Measurements from ENCODE around the gene KLF13. TPM values are rescaled to one million over a fixed set of nuclear protein-coding genes. Genes with fewer than 3 reads are reported as not detected.

KLF13 gene
- total RNA-seq, 2 experiments from 2014 or later: 112 to 120 TPM

- CTCF ChIA-PET: interaction anchor here (2.3 kb wide), 1 partner anchor 41 kb away, joined by 16 read pairs; no protein-coding TSS in a partner anchor
Measured at GRCh38 chr15:31393444-31394091, 66.9 kb downstream of the KLF13 start.

DNA sequence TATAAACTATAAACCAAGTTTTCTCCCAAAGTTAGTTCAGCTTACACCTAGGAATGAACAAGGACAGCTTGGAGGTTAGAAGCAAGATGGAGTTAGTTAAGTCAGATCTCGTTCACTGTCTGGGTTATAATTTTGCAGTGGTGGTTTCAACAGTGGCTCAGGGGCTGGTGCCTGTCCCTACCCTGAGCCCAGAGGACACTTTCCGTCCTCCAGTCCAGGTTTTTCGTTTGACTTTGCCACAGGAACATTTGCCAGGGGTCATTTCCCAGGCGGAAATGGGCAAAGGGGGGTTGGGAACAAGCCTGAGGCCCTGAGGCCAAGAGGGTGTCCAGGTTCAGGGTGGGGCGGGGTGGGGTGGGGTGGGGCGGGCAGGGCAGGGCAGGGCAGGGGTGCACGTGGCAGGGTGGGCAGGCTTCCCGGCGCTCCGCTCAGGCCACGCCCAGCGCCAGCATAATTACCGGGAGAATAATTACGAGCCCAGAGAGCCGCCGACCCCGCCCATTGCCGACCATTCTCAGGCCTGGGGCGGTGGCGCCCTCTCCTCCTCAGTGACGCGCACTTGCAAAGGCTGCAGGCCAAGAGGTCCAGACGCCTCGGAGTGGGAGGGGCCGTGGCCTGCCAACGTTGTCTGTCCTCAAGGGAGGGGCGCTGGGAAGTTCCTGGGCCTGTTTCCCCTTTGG, 70.4 kb downstream of the KLF13 start:
- CTCF ChIA-PET: interaction anchor here (2.4 kb wide), 1 partner anchor 38 kb away, joined by 12 read pairs; no protein-coding TSS in a partner anchor
- POLR2A ChIA-PET: no interaction called here

More at GRCh38 chr15:31393444-31394091, 66.9 kb downstream of the KLF13 start:
- POLR2A ChIA-PET: no interaction called here

DNA sequence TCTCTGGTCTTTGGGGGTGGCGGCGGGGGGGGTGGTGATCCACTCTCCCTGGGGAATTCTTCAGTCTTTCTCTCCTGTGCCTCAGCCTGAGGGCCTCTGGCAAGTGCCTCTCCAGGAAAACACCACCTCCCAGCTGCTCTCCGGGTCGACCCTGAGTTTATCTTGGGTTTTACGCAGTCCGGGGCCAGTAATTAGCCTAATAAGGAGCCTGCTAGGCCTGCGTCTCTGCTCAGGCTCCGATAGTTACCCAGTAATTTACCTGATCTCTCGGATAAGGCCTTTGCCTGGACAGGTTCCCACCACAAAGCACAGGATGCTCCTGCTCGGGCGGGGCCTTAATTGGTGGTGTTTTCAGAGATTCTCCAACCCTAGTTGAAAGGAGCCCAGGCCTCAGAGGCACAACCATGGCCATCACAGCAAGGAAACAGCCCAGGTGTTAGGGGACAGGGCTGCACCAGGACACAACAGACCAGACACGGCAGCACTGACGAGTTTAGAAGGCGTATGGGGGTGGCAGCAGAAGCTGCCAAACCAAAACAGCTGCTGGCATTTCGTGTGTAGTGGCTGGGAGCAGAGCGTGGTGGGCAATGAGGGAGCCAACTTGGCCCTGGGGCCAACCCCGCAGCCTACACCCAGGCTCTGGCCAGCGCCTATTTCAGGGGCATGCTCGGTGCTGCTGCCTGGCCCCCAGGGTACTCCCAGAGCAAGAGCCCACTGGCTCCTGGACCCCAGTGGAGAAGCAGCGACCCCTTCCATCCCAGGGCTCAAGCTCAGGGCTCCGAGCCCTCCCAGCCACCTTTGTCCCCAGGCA, 71.4 kb downstream of the KLF13 start:
- POLR2A ChIA-PET: no interaction called here
- CTCF ChIA-PET: interaction anchor here (1.2 to 2.4 kb wide), 2 partner anchors 32 to 37 kb away, joined by 4 to 12 read pairs; no protein-coding TSS in a partner anchor

DNA sequence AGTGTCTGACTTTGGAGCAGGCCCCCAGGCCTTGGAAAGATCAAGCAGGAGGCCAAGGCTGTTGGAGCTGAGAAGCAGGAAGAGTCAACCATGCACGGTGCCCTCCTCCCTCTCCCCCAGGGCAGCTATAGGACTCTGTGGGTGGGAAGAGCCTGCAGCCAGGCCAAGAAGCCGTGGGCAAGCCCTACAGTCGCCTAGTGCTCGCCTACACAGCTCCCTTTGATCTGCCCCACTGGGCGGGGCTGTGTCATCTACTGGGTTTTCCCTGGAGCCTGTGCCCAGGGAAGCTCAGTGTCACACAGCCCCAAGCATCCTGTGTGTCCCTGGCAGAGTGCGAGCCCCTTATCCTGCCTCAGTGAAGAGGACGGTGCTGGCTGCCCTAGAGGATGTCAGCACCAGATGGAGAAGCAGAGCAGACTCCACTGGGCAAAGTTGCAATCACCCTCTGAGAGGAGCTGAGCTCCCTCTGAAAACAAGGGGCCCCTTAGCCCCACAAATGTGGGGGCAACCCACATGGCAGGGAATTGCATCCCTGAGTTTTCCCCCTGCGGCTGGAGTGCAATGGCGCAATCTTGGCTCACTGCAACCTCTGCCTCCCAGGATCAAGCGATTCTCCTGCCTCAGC, 72.2 kb downstream of the KLF13 start:
- POLR2A ChIA-PET: no interaction called here
- CTCF ChIA-PET: interaction anchor here (1.2 to 2.4 kb wide), 2 partner anchors 33 to 36 kb away, joined by 4 to 12 read pairs; no protein-coding TSS in a partner anchor

- ChIA-PET POLR2A (no interaction called here), CTCF (interaction anchor here (2.4 kb wide), 1 partner anchor 35 kb away, joined by 12 read pairs; no protein-coding TSS in a partner anchor)
Measured at GRCh38 chr15:31399544-31400171, 73.0 kb downstream of the KLF13 start.

- POLR2A ChIA-PET: no interaction called here
Measured at GRCh38 chr15:31400222-31400927, 73.7 kb downstream of the KLF13 start.

GRCh38 chr15:31401282-31401681, 74.6 kb downstream of the KLF13 start:
- CTCF ChIA-PET: no interaction called here
- POLR2A ChIA-PET: no interaction called here

More at GRCh38 chr15:31400222-31400927, 73.7 kb downstream of the KLF13 start:
- CTCF ChIA-PET: interaction anchor here (0.7 kb wide), 1 partner anchor 59 kb away, joined by 4 read pairs; no protein-coding TSS in a partner anchor

- ChIA-PET CTCF (no interaction called here), POLR2A (no interaction called here)
Measured at GRCh38 chr15:31402003-31402402, 75.4 kb downstream of the KLF13 start.

DNA sequence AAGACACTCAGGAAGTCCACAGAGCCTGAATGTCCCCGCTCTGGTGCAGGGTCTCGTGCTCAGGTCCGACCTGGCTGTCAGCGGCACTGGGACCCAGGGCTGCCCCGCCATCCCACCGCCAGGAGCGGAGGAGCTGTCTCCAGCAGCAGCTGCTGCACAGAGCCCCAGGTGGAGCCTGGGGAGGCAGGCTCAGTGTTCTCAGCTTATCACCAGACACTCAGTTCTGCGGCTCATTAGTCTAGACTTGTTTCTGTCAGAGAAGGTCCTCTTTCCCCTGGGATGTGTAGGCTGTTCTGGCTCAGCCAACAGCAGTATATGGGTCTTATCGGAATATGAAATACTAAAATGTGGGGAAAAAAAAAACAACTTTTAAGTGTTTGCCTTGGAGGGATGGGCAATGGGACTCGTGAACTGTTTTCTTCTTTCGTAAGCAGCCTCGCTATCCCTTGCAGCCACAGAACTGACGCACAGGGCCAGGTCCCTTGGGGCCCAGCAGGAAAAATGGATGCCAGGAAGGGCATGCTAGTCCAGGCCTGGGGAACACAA, 75.9 kb downstream of the KLF13 start:
- ChIA-PET CTCF (interaction anchor here (0.7 kb wide), 1 partner anchor 84 kb away, joined by 3 read pairs; no protein-coding TSS in a partner anchor), POLR2A (no interaction called here)

- ChIA-PET CTCF (interaction anchor here (0.7 to 1.5 kb wide), 2 partner anchors 40 to 85 kb away, joined by 3 to 4 read pairs; no protein-coding TSS in a partner anchor), POLR2A (no interaction called here)
Measured at GRCh38 chr15:31403096-31403495, 76.5 kb downstream of the KLF13 start.

DNA sequence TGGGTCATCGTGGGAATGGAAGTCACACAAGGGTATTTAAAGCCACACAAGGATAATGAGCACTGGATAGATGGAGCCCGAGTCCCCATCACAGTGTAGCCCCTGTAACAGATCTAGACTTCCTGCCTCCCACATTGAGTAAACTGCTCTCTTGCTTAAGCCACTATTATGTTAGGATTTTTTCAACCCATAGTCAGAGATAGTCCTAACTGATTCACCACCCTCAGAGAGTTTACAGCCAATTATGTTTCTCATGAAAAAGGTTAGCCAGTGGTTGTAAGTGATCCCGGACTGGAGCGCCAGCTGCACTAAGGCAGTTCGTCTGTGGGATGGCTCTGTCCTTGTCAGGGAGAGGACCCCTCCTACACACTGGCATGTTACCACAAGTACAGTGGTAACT, 77.0 kb downstream of the KLF13 start:
- ChIA-PET POLR2A (no interaction called here), CTCF (interaction anchor here (1.5 kb wide), 1 partner anchor 40 kb away, joined by 4 read pairs; no protein-coding TSS in a partner anchor)

GRCh38 chr15:31404345-31404744, 77.7 kb downstream of the KLF13 start:
- ChIA-PET POLR2A (interaction anchor here (1.3 kb wide), 1 partner anchor 30 kb away, joined by 4 read pairs; no protein-coding TSS in a partner anchor), CTCF (interaction anchor here (0.6 to 1.5 kb wide), 2 partner anchors 39 to 88 kb away, joined by 3 to 4 read pairs; no protein-coding TSS in a partner anchor)

- ChIA-PET CTCF (interaction anchor here (0.9 to 1.2 kb wide), 3 partner anchors 18 to 40 kb away, joined by 3 to 5 read pairs (median 4); no protein-coding TSS in a partner anchor), POLR2A (interaction anchor here (0.6 to 1.3 kb wide), 2 partner anchors 29 to 32 kb away, joined by 3 to 4 read pairs; no protein-coding TSS in a partner anchor)
Measured at GRCh38 chr15:31405200-31405920, 78.7 kb downstream of the KLF13 start.

DNA sequence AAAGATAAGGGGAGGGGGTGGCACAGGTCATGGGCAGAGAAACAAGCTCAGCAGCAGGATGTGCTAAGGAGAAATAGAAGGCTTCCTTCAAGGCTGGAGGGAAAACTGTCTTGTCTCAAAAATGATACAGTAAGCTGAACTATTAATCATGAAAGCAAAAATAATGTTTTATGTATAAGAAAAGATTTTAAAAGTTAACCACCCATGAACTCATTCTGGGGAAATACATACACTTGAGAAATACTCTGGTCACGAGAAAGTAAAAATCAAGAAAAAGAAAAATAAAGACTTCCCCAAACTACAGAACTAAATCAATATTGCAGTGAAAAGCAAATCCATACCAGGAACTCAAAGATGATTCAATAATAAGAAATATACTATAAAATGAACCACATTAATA, 80.7 kb downstream of the KLF13 start:
- CTCF ChIA-PET: interaction anchor here (1.0 kb wide), 1 partner anchor 15 kb away, joined by 6 read pairs; no protein-coding TSS in a partner anchor
- POLR2A ChIA-PET: no interaction called here

GRCh38 chr15:31407851-31408250, 81.2 kb downstream of the KLF13 start:
- ChIA-PET POLR2A (no interaction called here), CTCF (interaction anchor here (1.0 kb wide), 1 partner anchor 16 kb away, joined by 6 read pairs; no protein-coding TSS in a partner anchor)

- ChIA-PET CTCF (no interaction called here), POLR2A (no interaction called here)
Measured at GRCh38 chr15:31408724-31409123, 82.1 kb downstream of the KLF13 start.

DNA sequence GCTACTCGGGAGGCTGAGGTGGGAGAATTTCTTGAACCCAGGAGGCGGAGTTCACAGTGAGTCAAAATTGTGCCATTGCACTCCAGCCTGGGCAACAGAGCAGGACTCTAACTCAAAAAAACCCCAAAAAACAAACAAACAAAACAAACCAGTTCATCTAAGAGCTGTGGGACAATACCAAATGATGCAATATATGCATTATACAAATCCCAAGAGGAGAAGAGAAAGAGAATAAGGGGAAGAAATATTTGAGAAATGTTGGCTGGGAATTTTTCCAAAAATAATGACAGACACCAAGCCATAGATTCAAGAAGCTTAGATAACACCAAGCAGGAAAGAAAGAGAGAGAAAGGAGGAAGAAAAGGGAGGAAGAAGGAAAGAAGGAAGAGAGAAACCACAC, 82.5 kb downstream of the KLF13 start:
- ChIA-PET CTCF (no interaction called here), POLR2A (no interaction called here)

All from activated CD8-positive, alpha-beta memory T cell treated with anti-CD3 and anti-CD28 coated beads for 36 hours (primary cell).